Measurements from ENCODE around the gene CACNA1C. TPM values are rescaled to one million over a fixed set of nuclear protein-coding genes. Genes with fewer than 3 reads are reported as not detected.

CACNA1C gene
- total and polyA plus RNA-seq, 2 of the 4 experiments (the other 2 are of a cell fraction): 1.6 to 2.6 TPM

GRCh38 chr12:2126676-2127406 is 74.1 kb downstream of the CACNA1C start (continued):
- no peak for TF ChIP-seq MAZ (IDR thresholded peaks at IDR 0.05; ENCODE audit: borderline replicate concordance, low read depth, low read length)
- no peak for TF ChIP-seq POLR2A (IDR thresholded peaks at IDR 0.05; ENCODE audit: low read depth, low read length)
- TF ChIP-seq RCOR1 (IDR thresholded peaks at IDR 0.05; ENCODE audit: insufficient replicate concordance, low read length): no peak

- Histone ChIP-seq H2AK9ac (replicated peaks; ENCODE audit: low read depth, low read length, poor library complexity) (peak overlapping the region; percentile 2), H3K4me1 (ENCODE audit: control insufficient read depth, insufficient read depth, low read length) (peaks cover 10% of the 10 kb centered on the region), H3K9ac (ENCODE audit: low read depth, low read length) (no peak overlapping the region), H3K4me3 (ENCODE audit: insufficient read depth, low read depth, low read length) (no peak overlapping the region), H4K91ac (ENCODE audit: insufficient read depth, low read depth, low read length) (peak overlapping the region; percentile 72), H3K14ac (replicated peaks; ENCODE audit: low read depth, low read length) (peak overlapping the region; percentile 29; the same call in 1 of the 2 replicates), H2BK5ac (ENCODE audit: low read depth, low read length, poor library complexity, severe bottlenecking) (no peak overlapping the region), H2AK5ac (ENCODE audit: low read depth, low read length) (peak overlapping the region; percentile 68; the same call in 1 of the 2 replicates), H4K5ac (ENCODE audit: low read depth, low read length) (no peak overlapping the region), H3K9me3 (ENCODE audit: control insufficient read depth, insufficient read depth, low read length) (no peaks in the 10 kb centered on the region), H3K18ac (ENCODE audit: low read depth, low read length) (no peak overlapping the region), H4K20me1 (ENCODE audit: insufficient read depth, low read length) (no peaks in the 10 kb centered on the region), H3K27me3 (ENCODE audit: control insufficient read depth, insufficient read depth, low read length) (no peaks in the 10 kb centered on the region), H3K27ac (ENCODE audit: insufficient read depth, low read length) (no peak overlapping the region), H3K9me1 (ENCODE audit: insufficient read depth, low read length) (peaks cover 6% of the 10 kb centered on the region), H4K8ac (ENCODE audit: low read depth in 2 of 2, low read length in 2 of 2) (peak overlapping the region in 1 of 2 experiments; percentile 10; a peak in 1 of 4 replicates), H2AFZ (replicated peaks; ENCODE audit: low read length, poor library complexity) (no peak overlapping the region), H3K36me3 (ENCODE audit: control insufficient read depth, insufficient read depth, low read length) (peaks cover 8% of the 10 kb centered on the region; the same call in 1 of the 2 replicates), H2BK20ac (ENCODE audit: low read depth, low read length) (peak overlapping the region; percentile 16; the same call in 1 of the 2 replicates), H3K79me1 (ENCODE audit: low read depth in 1 of 2, low read length in 2 of 2) (peaks cover 0 to 5% of the 10 kb centered on the region in 2 experiments; a peak in 2 of 4 replicates), H3K4ac (ENCODE audit: low read depth, low read length) (peak overlapping the region; percentile 1; the same call in 1 of the 2 replicates), H3K56ac (ENCODE audit: extremely low read depth, insufficient read depth, low read length) (no peak overlapping the region), H2BK120ac (ENCODE audit: low read depth, low read length) (peak overlapping the region; percentile 27; the same call in 1 of the 2 replicates), H3K23ac (ENCODE audit: low read depth, low read length) (no peak overlapping the region), H2BK15ac (ENCODE audit: low read depth, low read length) (peak overlapping the region; percentile 1; the same call in 1 of the 3 replicates), H3K4me2 (ENCODE audit: low read depth, low read length) (no peak overlapping the region)
- intact Hi-C loops (cut with micrococcal nuclease) (no loop called here), in situ Hi-C loops (cut with MboI; ENCODE audit: low sequenced_read_pairs) (no loop called here), dilution Hi-C loops (cut with HindIII; ENCODE audit: low sequenced_read_pairs, unreplicated experiment) (no loop called here)
- WGBS, 2 experiments (ENCODE audit: extremely low coverage in 2 of 2, insufficient read length in 1 of 2): 74% methylated on average over 4 of the region's 7 CpGs; no CpG with 5 or more reads in 1 of the 2 experiments
- BruUV-seq (replicated peaks): no TSS peak
- TF ChIP-seq POLR2A (IDR thresholded peaks at IDR 0.05; ENCODE audit: low read depth, low read length): no peak
- TF ChIP-seq CTCF (conservative IDR thresholded peaks at IDR 0.05; ENCODE audit: low read depth, low read length): no peak
- 0 out of 2 replicates have a peak, but pooled peaks have one; percentile 20 for TF ChIP-seq FOS (IDR thresholded peaks at IDR 0.05; ENCODE audit: low read depth, low read length)
- TF ChIP-seq MAZ (IDR thresholded peaks at IDR 0.05; ENCODE audit: borderline replicate concordance, low read depth, low read length): no peak
- no peak for TF ChIP-seq NFE2L2 (IDR thresholded peaks at IDR 0.05; ENCODE audit: low read depth, low read length)
- no peak for TF ChIP-seq ELK1 (IDR thresholded peaks at IDR 0.05; ENCODE audit: borderline replicate concordance, low read depth, low read length)
- peak; percentile 48; the same call in 1 of the 2 replicates for TF ChIP-seq CEBPB (IDR thresholded peaks at IDR 0.05; ENCODE audit: low read depth, low read length)
- TF ChIP-seq MAFK (IDR thresholded peaks at IDR 0.05; ENCODE audit: low read depth, low read length): no peak
- no peak for TF ChIP-seq RFX5 (IDR thresholded peaks at IDR 0.05; ENCODE audit: low read depth, low read length)
- TF ChIP-seq CHD1 (IDR thresholded peaks at IDR 0.05; ENCODE audit: low read depth, low read length): no peak
- no peak for TF ChIP-seq RCOR1 (IDR thresholded peaks at IDR 0.05; ENCODE audit: insufficient replicate concordance, low read length)
- no peak for TF ChIP-seq SMC3 (IDR thresholded peaks at IDR 0.05; ENCODE audit: low read depth, low read length)
- TF ChIP-seq BHLHE40 (IDR thresholded peaks at IDR 0.05; ENCODE audit: low read depth, low read length): no peak
- ChIA-PET POLR2A (ENCODE audit: unreplicated experiment) (no interaction called here), CTCF (no interaction called here)
- peak; percentile 75 for DNase-seq
- peak; percentile 63 for ATAC-seq (ENCODE audit: low read depth)
Observed at GRCh38 chr12:2129076-2129475, 76.3 kb downstream of the CACNA1C start.

All from IMR-90 (cell line).